HuH-7.5 (cell line): ENCODE data around the gene LCP2.

Experiments used
- DNase-seq: peaks from one replicate; pipeline ENCODE4 v3.0.0; 2011; ENCODE audit warnings: low spot score

Gene LCP2

DNA sequence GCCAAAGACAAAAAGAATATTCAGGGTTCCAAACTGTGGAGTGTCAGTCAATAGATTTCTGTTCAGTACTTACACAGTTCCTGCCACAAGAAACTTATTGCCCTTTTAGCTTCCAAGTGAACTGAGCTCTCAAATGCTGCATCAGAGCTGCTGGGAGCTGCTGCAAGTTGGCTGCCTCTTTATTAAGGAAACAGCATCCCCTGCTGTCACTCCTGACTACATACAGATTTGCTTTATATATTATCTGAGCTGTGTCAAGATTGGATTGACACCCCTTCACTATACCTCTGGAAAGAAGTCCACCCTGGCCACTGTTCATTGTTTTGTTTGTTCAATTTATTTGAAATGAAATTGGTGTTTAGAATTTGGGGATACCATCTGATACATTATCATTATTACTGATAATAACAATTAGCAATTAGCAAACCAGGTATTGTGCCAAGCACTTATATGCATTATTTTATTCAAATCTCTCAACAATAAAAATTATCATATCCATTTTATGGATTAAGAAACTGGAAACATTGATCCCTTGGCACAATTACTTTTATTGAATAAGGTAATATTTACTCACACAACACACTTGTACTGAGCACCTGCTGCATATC lies 81.2 kb downstream of the LCP2 start:
- DNase-seq, result no peak

DNA sequence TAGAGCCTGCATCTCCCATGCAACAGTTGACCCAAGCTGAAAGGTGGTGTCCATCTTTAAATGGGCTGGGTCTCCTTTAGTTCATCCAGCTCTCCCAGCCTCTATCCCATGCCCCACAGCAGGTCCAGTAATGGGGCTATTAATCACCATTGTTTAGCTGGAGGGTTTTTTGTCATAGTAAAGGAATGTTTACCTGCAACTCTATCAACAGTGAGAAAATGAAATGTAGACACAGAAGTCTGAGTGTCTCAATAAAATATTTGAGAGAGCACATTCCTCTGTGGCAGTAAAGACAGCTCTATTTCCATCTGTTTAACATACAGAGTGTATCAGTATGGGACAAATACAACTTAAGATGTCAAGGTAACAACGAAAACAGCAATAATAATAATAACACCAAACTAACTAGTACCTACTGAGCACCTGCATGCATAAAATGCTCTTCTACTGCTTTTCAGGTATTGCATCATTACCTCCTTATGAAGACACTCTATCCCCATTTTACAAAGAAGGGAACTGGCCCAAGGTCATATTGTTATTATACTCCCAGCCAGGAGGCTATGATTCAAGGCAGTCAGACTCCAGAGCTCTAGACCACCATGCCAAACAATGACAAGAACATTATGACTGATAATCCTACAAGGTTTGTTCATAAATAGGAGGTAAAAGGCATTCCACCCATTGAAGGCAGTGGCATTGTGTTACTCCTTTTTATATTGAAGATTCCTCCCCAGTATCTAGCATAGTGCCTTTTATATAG lies 85.8 kb downstream of the LCP2 start:
- DNase-seq, result no peak

DNA sequence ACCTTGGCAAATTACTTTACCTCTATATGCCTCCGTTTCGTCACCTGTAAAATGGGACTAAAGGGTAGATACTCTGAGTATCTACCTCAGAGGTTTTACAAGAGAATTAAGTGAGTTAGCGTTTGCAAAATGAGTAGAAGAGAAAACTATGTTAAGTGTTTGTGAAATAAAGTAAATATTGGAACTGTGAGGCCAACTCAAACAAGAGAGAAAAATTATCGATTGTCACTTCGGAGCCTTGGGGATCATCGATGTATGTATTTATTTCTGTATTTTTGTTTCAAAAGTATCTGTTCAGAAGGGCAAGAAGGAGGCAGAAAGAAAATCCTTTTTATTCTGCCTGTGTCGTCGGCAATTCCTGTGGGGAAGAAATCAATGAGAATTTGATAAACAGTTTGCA lies 90.6 kb downstream of the LCP2 start:
- DNase-seq, result no peak

DNA sequence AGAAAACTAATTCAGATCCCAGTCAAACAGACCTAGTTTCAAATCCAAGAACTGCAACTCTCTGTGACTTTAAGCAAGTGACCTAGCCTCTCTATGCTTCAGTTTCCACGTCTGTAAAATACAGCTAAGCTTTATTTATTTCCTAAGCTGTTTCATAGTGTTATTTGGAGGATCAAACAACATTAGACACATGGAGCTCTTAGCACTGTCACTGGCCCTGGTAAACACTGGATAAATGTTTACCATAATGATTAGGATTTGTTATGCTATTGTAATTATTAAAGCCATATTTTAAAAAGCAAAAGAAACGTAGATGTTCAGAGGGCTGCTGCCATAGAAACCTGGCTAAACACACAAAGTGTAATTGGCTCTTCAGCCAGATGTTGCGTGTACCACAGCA lies 91.4 kb downstream of the LCP2 start:
- no peak for DNase-seq

DNA sequence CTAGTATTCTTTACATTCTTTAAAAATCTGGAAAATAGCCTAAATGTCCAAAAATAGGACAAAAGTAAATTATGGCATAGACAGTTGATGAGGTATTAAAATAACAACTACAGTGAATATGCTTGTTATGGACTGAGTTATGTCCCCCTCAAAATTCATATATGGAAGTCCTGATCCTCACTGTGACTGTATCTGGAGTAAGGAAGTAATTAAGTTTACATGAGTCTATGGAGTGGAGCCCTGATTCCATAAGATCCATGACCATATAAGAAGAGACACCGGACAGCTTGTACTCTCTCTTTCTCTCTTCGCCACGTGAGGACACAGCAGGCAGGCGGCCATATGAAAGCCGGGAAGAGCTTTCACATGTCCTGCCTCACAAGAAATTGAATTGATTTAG lies 93.4 kb downstream of the LCP2 start:
- DNase-seq, result no peak

DNA sequence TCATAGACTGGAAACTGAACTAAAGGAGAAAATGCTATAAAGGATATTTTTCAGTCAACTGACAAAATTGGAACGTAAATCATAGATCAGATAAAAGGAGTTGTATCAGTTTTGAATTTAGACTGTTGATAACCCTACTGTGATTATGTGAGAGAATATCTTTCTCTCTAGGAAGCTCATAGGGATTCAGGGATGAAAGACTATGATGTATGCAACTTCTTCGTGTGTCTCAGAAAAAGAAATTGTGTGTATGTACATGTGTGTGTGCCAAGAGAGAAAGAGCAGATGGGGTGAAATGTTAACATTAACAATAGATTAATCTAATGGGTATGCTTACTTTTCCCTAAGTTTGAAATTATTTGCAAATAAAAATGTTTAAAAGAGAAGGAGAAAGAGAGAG lies 95.5 kb downstream of the LCP2 start:
- DNase-seq, result no peak

DNA sequence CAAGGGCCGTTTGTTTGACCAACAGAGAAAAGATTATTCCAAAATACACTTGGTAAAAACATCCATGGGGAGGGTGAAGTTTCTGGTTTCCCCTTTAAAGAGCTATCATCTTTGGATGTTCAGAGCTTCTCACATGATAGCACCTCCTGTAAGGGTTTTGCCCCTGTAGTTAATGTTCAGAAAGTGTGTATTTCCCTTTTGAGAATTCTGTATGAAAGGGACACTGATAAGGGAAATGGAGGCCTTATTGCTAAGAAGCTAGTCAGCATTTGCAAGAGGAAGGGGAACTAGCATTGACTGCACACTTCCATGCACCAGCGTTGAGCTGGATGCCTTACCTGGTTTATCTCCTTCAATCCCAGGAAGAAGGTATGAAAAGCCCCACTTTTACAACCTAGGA lies 96.3 kb downstream of the LCP2 start:
- no peak for DNase-seq

DNA sequence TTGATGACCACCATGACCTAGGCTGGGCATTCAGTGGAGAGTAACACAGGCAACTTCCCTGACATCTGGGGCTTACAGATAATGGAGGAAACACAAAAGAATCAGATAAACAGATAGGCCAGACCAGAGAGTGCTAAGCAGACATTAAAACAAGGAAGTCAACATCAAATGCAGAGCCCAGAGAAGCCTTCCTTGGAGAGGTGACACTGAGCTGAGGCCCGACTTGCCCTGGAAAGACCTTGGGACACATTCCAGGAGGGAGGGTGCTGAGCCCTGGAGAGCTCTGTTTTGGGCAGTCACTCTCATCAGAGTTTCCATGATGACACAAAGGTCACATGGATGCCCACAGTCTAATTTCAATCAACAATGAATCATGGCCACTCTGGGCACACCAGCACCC lies 96.7 kb downstream of the LCP2 start:
- no peak for DNase-seq
